PC-9 (cell line): Measurements from ENCODE around the gene COL20A1. TPM values are rescaled to one million over a fixed set of nuclear protein-coding genes. Genes with fewer than 3 reads are reported as not detected.

Source experiments
- BruUV-seq: library from RNA; stranded (reverse); fragments of 400-500 nt; replicated peaks from 2 replicates; lab custom pipeline; 2021; lab: Mats Ljungman, UMichigan
- CTCF ChIA-PET: fragments of 300-600 bp; sonication (Branson Sonifier 250); formaldehyde crosslinking; loops from one replicate; lab custom pipeline; 2022; ENCODE audit warnings: antibody characterized with exemption; lab: Charles Lee
- POLR2A ChIA-PET: fragments of 300-600 bp; sonication (Branson Sonifier 250); formaldehyde crosslinking; loops from one replicate; lab custom pipeline; 2022; ENCODE audit warnings: antibody characterized with exemption; ENCODE audit not compliant: unreplicated experiment; lab: Charles Lee
- DNase-seq, 2 experiments: peaks; one replicate each; pipeline versions ENCODE4 v3.0.0 to v3.0.0-alpha.2; 2015 to 2022; ENCODE audit warnings: mixed read lengths in 1 of 2
- H2AFZ ChIP-seq: fragments of 200-600 bp; sonication (generic); 2 replicates; pipeline ENCODE4 v1.8.1; 2017; ENCODE audit warnings: antibody characterized with exemption
- H3F3A ChIP-seq: fragments of 200-600 bp; sonication (generic); 2 replicates; pipeline ENCODE4 v1.8.1; 2017; ENCODE audit warnings: antibody characterized with exemption, mild to moderate bottlenecking, low read depth; ENCODE audit not compliant: insufficient read depth
- H3K27ac ChIP-seq: fragments of 200-600 bp; sonication (generic); 2 replicates; pipeline ENCODE4 v1.6.1; 2016; ENCODE audit warnings: mixed run types
- H3K27me3 ChIP-seq: fragments of 200-600 bp; sonication (generic); 2 replicates; pipeline ENCODE4 v1.6.1; 2016; ENCODE audit warnings: low read depth, mixed run types; ENCODE audit not compliant: insufficient read depth
- H3K36me3 ChIP-seq: fragments of 200-600 bp; sonication (generic); 2 replicates; pipeline ENCODE4 v1.6.1; 2016; ENCODE audit warnings: low read depth, mixed run types
- H3K4me1 ChIP-seq: fragments of 200-600 bp; sonication (generic); replicated peaks from 2 replicates; pipeline ENCODE4 v1.6.1; 2016; ENCODE audit warnings: mixed run types; ENCODE audit not compliant: insufficient read depth
- H3K4me2 ChIP-seq: fragments of 200-600 bp; sonication (generic); 2 replicates; pipeline ENCODE4 v1.6.1; 2017; ENCODE audit warnings: mixed run types
- H3K4me3 ChIP-seq: fragments of 200-600 bp; sonication (generic); 2 replicates; pipeline ENCODE4 v1.6.1; 2016; ENCODE audit warnings: mixed run types
- H3K79me2 ChIP-seq: fragments of 200-600 bp; sonication (generic); 2 replicates; pipeline ENCODE4 v1.6.1; 2017; ENCODE audit warnings: low read depth, mixed run types
- H3K9me2 ChIP-seq: fragments of 200-600 bp; sonication (generic); 2 replicates; pipeline ENCODE4 v1.8.1; 2017; ENCODE audit warnings: mild to moderate bottlenecking; ENCODE audit not compliant: insufficient read depth
- H3K9me3 ChIP-seq: fragments of 200-600 bp; sonication (generic); 2 replicates; pipeline ENCODE4 v1.8.1; 2016; ENCODE audit warnings: low read depth; ENCODE audit not compliant: insufficient read depth
- H4K20me1 ChIP-seq: fragments of 200-600 bp; sonication (generic); 2 replicates; pipeline ENCODE4 v1.8.1; 2017; ENCODE audit not compliant: insufficient read depth
- EZH2 ChIP-seq: fragments of 200-600 bp; sonication (generic); IDR thresholded peaks from 2 replicates; pipeline ENCODE4 v1.8.0; 2017; ENCODE audit warnings: antibody characterized with exemption, low read depth
- intact Hi-C: fragments of 100-400 bp; cut with micrococcal nuclease; formaldehyde crosslinking; loops from one replicate; pipeline ENCODE4 v1.10.0; 2022; ENCODE audit not compliant: unreplicated experiment
- total RNA-seq: library from RNA; stranded (reverse); gene quantifications from 2 replicates; pipeline ENCODE4 v1.2.3, GENCODE V29; 2021
- TF ChIP-seq, protein P1 (sequence below): fragments of 200-600 bp; sonication (generic); conservative IDR thresholded peaks from 2 replicates; pipeline ENCODE4 v1.6.1; 2017; ENCODE audit warnings: mixed run types, antibody characterized with exemption, mild to moderate bottlenecking, moderate library complexity

COL20A1 gene
- total RNA-seq, 1 experiment from 2014 or later = not detected

DNA sequence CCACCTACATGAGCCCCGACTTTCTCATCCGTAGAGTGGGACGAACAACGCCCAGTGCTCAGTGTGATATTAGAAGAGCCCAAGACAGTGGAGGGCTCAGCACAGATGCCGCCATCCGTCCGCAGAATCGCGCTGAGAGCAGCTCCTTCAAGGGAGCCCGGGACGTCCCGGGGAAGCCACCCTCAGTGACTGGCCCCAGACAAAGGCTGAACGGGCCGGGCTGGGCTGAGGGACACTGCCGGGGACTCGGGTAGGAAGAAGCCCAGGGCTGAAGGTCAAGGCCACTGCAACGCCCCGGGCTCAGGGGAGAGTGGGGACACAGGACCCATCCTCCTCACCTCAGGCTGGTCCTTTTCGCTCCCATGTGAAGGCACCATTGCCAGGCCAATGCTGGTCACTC lies 81.0 kb downstream of the COL20A1 start:
- Histone ChIP-seq H3F3A (no peaks in the 10 kb centered on the region), H3K36me3 (no peaks in the 10 kb centered on the region), H3K4me2 (no peak overlapping the region), H3K27me3 (peaks cover 93% of the 10 kb centered on the region), H3K4me3 (no peak overlapping the region), H3K27ac (no peak overlapping the region), H3K9me2 (no peaks in the 10 kb centered on the region), H3K4me1 (no peaks in the 10 kb centered on the region), H2AFZ (no peak overlapping the region), H3K79me2 (no peaks in the 10 kb centered on the region), H3K9me3 (no peaks in the 10 kb centered on the region), H4K20me1 (peaks cover 18% of the 10 kb centered on the region)
- intact Hi-C loops = no loop called here
- CTCF ChIA-PET = no interaction called here
- TF ChIP-seq, protein P1, sequence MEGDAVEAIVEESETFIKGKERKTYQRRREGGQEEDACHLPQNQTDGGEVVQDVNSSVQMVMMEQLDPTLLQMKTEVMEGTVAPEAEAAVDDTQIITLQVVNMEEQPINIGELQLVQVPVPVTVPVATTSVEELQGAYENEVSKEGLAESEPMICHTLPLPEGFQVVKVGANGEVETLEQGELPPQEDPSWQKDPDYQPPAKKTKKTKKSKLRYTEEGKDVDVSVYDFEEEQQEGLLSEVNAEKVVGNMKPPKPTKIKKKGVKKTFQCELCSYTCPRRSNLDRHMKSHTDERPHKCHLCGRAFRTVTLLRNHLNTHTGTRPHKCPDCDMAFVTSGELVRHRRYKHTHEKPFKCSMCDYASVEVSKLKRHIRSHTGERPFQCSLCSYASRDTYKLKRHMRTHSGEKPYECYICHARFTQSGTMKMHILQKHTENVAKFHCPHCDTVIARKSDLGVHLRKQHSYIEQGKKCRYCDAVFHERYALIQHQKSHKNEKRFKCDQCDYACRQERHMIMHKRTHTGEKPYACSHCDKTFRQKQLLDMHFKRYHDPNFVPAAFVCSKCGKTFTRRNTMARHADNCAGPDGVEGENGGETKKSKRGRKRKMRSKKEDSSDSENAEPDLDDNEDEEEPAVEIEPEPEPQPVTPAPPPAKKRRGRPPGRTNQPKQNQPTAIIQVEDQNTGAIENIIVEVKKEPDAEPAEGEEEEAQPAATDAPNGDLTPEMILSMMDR = no peak
- TF ChIP-seq EZH2 = no peak
- no TSS peak for BruUV-seq
- POLR2A ChIA-PET = no interaction called here
- no peak for DNase-seq

DNA sequence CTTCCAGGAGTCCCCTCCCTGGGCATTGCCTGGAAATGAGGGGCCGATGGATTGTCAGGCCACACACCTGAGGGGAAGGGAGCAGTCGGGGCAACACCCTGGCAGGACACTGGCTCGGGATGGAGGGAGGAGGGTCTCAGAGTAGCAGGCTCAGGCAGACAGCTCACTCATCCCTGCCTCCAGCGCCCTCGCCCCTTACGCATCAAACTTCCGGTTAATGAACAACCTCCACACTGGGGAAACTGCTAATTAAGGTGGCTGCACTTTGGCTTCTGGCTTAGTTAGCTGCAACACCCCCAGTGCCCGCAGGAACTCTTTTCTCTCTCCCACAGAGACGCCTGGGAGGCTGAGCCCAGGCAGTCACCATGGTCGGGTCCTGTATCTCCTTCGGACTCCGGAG lies 81.5 kb downstream of the COL20A1 start:
- peaks cover 93% of the 10 kb centered on the region for H3K27me3 ChIP-seq
- H3K9me3 ChIP-seq = no peaks in the 10 kb centered on the region
- BruUV-seq = no TSS peak
- no peaks in the 10 kb centered on the region for H3K79me2 ChIP-seq
- TF ChIP-seq EZH2 = no peak
- H3K36me3 ChIP-seq = no peaks in the 10 kb centered on the region
- ChIA-PET POLR2A (no interaction called here), CTCF (no interaction called here)
- DNase-seq = no peak
- intact Hi-C loops = no loop called here
- H3K4me1 ChIP-seq = no peaks in the 10 kb centered on the region
- no peaks in the 10 kb centered on the region for H3K9me2 ChIP-seq
- no peak overlapping the region for H2AFZ ChIP-seq
- H4K20me1 ChIP-seq = peaks cover 18% of the 10 kb centered on the region
- H3K4me3 ChIP-seq = no peak overlapping the region
- H3K4me2 ChIP-seq = no peak overlapping the region
- H3K27ac ChIP-seq = no peak overlapping the region
- no peaks in the 10 kb centered on the region for H3F3A ChIP-seq

DNA sequence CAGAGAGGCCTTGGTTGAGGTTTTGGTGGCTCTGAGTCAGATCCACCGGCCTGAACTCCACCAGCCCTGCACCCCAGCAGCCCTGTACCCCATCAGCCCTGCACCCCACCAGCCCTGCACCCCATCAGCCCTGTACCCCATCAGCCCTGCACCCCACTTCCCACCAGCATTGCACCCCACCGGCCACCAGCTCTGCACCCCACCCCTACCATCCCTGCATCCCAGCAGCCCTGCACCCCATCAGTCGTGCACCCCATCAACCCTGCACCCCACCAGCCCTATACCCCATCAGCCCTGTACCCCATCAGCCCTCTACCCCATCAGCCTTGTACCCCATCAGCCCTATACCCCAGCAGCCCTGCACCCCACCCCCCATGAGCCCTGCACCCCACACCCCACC lies 82.5 kb downstream of the COL20A1 start:
- intact Hi-C loops = no loop called here
- no peaks in the 10 kb centered on the region for H3K9me3 ChIP-seq
- no peak for TF ChIP-seq EZH2
- TF ChIP-seq, protein P1 = no peak
- H3F3A ChIP-seq = no peaks in the 10 kb centered on the region
- H2AFZ ChIP-seq = no peak overlapping the region
- no peaks in the 10 kb centered on the region for H3K9me2 ChIP-seq
- ChIA-PET CTCF (no interaction called here), POLR2A (no interaction called here)
- no peaks in the 10 kb centered on the region for H3K4me1 ChIP-seq
- H3K36me3 ChIP-seq = no peaks in the 10 kb centered on the region
- no peak overlapping the region for H3K27ac ChIP-seq
- H3K4me3 ChIP-seq = no peak overlapping the region
- BruUV-seq = no TSS peak
- no peak overlapping the region for H3K4me2 ChIP-seq
- peaks cover 18% of the 10 kb centered on the region for H4K20me1 ChIP-seq
- DNase-seq = no peak
- no peaks in the 10 kb centered on the region for H3K79me2 ChIP-seq
- peaks cover 93% of the 10 kb centered on the region for H3K27me3 ChIP-seq
